ENCODE measurements around the gene PRKAG2.

PRKAG2 gene

DNA sequence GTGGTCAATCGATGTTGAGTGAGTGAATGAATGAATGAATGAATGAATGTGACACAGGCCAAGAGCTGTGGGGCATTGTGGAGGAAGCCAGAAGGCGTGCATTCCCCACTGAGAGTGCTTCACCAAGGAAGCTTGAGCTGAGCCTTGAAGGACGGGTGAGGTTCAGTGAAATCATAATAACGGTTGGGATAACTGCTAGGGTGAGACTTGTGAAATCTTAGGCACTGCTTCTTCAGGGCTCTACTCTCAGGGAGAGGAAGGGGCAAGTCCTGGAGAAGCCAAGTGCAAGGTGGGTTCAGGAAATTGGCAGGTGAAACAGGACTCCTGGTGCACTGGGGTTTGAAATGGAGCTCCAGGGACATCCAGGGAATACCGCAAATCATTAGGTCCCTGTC is 23.7 kb upstream of the PRKAG2 start:
- DNase-seq (ENCODE audit: low spot score): no peak

DNA sequence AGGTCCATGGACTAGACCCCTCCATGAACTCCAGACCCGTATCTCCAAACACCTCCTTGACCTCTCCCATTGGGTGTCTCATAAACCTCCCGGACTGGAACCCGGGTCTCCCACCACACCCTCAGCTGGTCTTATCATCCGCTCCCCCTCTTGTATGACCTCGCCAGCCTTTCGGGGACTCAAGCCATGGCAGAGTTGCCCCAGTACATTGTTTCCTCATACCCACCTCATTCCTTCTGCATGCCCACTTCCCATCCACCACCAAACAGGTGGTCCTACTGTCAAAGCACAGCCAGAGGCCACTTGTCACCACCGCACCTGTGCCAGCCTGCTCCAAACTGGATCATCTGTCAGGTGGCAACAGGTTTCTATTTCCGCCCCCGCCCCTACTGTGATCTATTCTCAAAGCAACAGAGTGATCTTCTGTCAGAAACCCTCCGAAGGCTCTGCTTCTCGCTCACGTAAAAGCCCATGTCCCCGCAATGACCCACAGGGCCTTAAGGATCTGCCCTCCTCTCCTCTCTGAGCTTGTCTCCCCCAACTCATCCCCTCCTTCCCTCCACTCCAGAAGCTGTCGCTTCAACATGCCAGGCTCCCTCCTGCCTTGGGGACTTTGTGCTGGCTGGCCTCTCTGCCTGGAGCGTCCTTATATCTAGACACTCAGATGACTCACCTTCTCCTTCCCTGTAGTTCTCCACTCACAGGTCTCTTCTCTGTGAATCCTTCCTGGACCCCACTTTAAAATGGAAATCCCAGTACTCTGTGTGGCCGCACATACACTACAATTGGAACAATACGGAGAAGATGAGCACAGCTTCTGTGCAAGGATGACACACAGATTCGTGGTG is 22.8 kb upstream of the PRKAG2 start:
- DNase-seq (ENCODE audit: low spot score): no peak

DNA sequence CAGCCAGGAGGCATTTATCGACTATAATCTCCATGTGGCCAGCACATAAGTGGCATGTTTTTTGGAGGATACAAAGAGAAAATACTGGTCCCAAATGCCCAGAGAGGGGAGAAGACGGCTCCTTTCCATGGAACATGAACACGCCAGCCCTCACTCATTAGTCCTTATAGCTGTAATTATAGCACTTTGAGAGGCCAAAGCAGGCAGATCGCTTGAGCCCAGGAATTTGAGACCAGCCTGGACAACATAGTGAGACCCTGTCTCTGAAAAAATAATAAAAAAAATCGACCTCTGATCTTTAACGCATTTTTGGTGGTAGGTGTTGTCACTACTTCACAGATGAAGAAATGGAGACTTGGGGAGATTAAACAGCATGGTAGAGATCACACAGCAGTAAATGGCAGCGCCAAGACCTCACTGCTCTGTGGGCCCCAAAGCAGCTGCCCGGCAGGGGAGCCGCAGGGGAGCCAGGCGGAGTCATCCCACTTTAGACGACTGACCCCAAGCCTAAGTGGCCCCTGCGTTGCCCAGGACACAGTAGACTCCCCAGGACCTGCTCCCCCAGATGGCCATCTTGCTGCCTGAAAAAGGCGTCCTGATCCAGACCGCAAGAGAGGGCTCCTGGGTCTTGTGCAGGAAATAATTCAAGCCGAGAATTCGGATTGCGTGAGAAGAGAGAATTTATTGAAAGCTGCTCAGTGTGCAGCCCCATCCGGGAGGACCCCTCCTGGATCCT is 21.2 kb upstream of the PRKAG2 start:
- no peak for DNase-seq (ENCODE audit: low spot score)

DNA sequence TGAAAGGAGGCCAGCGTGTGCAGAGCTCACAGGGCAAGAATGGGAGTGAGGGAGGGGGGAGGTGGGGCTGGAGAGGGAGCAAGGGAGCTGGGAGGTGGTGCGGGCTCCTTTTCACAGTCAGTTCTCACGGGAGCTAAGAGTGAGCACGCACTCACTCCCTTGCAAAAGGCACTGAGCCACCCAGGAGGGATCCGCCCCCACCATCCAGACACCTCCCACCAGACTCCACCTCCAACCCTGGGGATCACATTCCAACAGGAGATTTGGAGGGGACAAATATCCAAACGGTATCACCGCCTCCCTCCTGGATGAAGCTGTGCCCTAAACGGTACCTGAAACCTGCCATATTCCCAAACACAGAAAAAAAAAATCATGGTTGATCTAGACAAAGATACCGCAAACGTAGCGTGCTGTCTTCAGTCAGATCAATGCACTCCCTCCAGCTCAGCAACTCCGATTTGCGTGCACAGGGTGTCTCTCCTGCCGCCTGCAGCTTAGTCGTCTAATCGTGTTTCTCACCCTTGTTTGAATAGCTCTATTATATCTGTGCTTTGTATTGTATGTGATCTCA is 20.3 kb upstream of the PRKAG2 start:
- no peak for DNase-seq (ENCODE audit: low spot score)

DNA sequence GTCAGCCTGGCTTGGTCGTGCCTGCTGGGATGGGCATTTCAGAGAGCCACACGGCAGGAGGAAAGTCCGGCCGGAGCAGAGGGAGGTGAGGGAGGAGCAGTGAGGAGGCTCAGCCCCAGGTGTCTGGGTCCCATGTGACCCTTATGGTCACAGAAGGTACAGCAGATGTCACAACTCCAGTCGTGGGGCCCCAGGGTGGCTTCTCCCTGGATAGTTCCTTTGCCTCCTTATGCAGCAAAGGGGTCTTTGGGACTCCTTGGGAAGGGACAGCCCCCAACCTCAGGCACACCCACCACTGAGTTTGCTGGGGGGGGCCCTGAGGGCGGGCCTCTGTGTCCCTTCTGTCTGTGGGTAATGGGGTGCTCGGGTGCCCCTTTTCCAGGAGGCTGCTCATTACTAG is 19.6 kb upstream of the PRKAG2 start:
- no peak for DNase-seq (ENCODE audit: low spot score)

DNA sequence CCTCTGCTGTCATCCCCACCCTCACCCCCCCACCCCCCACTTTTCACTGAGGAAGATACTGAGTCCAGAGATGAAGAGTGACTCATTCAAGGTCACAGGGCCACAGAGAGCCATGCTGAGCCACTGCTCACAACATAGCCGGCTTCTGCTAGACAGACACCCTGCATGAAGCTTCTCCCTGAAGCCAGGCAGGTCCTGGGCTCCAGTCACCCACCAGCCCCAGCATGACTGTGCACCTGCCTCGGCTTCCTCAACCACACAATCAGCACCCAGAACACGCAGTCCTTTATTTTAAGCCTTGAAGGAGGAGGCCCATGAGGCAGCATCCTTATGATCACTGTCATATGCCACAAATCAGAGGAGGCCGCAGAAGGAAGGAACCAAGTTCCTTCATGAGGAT is 19.2 kb upstream of the PRKAG2 start:
- no peak for DNase-seq (ENCODE audit: low spot score)

DNA sequence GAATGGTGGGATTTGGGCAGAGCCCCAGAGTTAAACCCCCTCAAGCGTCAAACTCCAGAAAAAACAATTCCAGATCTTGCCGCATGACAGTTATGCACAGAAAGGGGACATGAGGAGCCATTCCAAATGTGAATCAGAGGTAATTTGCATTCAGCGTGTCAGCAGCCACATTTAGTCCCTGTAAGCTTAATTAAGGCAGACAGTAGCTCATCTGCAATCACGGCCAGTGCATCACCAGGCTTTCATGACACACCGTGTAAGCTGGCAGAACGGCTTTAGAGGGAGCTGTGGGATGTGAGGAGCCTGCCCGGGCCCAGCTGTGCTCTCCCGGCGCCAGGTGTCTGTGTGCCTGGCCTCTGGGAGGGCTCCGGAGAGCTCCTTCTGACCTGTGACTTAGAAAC is 18.7 kb upstream of the PRKAG2 start:
- no peak for DNase-seq (ENCODE audit: low spot score)

DNA sequence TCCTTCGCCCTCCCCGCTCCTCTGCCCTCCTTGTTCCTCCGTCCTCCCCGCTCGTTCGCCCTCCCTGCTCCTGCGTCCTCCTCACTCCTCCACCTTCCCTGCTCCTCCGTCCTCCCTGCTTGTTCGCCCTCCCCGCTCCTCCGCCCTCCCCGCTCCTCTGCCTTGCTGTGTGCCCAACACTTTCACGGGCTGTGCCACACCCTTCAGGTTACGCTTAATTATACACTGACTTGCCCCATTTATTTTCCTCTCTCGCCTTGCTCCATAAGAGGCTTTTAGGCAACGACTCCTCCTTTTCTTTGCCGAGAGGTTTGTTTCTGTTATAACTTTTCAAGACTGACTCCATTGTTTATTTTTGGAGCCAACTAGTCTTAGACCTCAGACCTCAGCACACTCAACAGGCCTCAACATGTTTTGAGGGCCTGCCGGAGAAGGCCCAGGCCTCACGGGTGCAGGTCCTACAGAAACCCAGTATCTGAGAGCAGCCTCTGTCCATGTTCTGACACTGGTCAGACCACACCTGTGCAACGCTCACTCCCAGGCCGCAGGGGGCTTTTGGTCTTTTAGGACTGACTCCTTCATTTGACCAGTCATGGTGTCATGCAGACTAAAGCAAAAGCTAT is 18.2 kb upstream of the PRKAG2 start:
- DNase-seq (ENCODE audit: low spot score): no peak

DNA sequence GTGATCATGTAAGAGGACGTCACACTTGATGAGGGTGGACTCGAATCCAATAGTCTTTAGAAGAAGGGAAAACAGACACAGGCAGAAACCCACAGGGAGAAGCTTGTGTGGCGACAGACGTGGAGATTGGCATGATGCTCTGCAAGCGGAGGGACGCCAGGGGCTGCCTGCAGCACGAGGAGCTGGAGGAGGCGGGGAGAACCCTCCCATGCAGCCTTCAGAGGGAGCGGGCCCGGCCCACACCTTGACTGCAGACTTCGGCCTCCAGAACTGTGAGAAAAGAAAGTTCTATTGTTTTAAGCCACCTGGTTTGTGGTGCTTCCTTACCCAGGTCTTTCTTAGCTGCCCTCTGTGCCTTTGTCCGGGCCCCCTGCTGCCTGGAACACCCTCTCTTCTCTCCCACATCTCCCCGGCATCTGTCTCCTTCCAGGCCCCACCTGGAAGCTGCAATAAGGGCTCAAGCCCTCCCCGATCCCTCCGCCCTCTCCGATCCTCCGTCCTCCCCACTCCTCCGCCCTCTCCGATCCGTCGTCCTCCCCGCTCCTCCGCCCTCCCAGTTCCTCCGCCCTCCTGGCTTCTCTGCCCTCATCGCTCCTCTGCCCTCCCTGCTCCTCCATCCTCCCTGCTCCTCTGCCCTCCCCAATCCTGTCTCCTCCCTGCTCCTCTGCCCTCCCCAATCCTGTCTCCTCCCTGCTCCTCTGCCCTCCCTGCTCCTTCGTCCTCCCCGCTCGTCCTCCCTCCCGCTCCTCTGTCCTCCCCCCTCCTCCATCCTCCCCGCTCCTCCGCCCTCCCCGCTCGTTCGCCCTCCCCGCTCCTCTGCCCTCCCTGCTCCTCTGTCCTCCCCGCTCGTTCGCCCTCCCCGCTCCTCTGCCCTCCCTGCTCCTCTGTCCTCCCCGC is 17.4 kb upstream of the PRKAG2 start:
- no peak for DNase-seq (ENCODE audit: low spot score)

DNA sequence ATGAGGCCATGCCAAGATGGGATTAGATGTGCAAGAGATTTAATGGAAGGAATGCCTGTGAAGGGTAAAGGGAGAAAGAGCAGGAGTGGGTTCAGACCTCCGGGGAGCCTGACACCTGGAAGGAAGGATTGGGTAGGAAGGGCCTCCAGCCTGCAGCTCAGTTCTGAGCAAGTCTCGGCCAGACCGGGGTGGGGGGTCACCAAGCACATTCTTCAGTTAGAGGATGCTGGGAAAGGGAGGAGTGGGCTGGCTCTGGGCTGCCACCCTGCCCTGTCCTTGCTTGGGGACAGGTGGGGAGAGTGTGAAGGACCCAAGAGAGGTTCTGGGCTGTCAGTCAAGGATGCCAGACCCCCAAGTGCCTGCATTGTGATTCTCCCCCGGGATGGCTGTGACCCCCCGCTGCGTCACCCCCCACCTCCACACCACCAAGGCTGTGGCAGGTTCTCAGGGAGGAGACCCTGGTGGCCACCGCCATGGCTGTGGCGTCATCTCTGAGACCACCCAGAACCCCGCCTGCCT is 16.5 kb upstream of the PRKAG2 start:
- no peak for DNase-seq (ENCODE audit: low spot score)

DNA sequence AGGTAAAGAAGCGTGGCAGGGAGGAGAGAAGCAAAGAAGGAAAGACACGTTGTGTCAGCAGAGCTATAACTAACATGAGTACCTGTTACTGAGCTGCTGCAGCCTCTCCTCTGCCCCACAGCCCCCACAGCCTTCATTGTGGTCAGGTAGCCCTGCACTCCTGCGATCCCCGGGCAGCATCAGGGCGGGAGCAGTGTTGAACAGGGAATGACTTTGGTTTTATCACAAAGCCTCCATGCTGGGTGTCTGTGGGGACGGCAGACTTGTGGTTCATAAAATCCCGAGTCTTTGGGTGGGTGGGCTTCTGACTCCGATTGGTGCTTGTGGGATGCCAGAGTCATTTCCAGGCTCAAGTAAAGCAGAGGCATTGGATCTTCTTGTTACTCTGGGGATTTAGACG is 14.8 kb upstream of the PRKAG2 start:
- peak; percentile 38 for DNase-seq (ENCODE audit: low spot score)

DNA sequence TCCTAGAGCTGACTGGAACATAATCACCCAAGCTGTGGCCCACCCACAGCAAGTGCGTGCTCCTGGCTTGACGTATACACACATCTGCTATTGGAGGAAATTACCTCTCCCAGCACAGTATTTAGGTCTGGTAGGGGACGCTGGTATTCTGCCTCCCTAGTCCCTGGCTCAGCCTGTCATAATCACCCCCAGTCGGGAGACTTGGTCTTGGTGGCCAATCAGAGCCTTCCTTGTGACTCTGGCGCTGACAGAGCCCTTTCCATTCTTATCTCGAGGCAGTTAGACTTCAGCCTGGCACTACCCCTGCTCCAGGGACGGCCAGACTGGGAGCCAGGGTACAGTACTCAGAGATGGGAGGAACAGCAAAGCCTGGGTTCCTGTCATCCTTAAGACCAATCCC is 14.3 kb upstream of the PRKAG2 start:
- DNase-seq (ENCODE audit: low spot score): peak; percentile 44

DNA sequence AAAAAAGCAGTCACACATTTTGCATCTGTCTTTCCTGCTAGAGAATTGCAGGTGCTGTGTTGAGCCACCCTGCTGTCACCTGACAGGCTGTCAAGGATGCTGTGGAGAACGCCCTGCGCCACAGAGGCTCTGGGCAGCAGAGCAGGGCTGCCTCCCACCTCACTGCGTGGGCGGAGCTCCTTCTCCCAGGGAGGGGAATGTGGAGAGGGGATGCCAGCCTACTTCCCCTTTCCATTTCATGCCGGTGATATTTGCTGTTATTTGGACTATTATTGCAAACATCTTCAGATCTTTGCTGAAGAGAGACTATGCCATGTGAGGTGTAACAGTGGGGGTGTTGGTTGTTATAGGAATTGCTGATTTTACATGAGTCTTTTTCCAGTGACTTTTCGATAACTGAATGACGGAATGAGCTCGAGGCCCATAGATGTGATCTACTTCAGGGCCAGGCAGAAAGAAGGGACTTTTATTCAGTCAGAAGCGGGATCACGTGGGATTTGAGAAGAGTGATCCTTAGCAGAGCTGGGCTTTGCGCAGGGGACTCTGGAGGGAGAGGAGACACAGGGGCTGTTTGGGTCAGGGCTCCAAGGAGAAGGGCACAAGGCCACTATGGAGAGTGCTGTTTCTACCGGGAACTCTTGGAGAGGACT is 13.6 kb upstream of the PRKAG2 start:
- DNase-seq (ENCODE audit: low spot score): peak; percentile 25

DNA sequence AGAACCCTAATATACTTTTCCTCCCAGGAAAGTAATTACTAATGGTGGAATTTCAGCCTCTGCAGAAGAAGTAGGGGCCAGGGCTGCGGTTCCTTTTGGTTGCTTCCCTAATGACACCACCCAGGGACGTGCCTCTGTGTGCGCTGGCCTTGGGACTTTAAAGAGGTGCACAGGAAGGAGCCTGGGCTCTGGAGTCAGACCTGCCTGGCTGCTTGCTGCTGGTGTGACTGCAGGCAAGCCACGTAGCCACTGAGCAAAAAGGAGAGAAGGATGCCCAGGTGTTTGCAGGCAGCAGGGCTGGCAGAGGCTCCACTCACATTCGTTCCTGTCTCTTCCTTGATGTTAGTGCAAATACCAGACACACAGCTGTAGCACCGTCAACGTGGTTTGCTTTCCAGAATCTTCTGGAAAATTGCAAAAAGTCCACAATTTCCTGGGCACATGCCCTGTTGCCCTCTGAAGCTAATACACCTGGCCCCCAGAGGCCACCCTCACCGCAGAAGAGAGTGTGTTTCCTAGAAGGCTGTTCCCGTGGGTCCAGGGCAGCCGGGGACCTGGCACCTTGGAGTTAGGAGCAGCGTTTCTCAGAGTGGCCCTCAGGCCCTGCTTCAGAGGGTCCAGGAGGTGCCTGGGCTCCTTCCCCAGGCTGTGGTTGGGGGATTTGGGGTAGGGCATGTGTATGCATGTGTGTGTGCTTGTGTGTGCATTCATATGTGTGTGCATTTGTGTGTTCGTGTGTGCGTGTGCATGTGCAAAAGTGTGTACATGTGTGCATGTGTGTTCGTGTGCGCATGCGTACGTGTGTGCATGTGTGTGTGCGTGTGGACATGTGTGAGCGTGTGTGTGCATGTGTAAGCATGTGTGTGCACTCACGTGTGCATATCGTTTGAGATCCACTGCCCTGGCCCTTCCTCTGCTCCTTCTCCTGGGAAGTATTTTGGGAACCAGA is 12.8 kb upstream of the PRKAG2 start:
- DNase-seq (ENCODE audit: low spot score): peak; percentile 41

DNA sequence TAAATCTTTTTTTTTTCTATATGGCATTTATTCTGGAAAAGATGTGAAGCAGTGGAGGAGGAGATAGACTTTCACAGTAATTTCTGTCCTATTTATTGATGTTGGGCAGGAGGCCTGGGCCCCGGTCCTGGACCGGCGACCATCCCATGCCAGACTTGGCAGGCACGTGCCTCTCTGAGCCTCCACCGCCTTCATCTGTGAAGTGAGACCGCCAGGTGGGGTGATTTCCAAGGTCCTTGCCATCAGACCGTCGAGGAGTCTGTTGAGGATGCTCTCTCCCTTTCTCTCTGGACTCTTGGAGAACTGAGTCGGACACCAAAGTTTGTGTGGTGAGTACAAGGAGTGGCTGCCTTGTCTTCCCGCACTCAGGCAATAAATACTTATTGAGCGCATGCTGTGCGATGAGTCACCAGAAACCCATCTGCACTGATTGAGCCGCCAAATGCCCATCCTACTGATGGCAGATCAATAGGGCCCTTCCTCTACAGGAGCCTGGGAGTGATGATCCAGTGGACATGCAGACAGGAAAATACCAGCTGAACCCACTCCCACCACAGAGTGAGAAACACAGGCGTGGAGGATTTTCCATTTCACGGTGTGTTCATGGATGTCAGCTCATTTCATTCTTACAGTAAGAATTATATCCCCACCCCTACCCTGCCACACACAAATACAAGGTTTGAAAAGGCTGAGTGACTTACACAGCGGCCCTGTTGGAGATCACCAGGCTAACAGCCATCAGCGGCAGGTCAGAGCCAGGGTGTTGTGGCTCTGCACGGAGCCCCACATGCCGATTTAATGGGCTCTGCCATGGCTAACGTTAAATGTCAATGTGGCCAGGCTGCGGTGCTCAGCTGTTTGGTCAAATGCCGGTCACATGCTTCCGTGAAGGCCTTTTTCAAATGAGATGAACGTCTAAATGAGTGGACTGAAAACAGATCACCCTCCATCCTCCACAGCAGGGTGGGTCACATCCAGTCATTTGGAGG is 11.5 kb upstream of the PRKAG2 start:
- DNase-seq (ENCODE audit: low spot score): no peak

DNA sequence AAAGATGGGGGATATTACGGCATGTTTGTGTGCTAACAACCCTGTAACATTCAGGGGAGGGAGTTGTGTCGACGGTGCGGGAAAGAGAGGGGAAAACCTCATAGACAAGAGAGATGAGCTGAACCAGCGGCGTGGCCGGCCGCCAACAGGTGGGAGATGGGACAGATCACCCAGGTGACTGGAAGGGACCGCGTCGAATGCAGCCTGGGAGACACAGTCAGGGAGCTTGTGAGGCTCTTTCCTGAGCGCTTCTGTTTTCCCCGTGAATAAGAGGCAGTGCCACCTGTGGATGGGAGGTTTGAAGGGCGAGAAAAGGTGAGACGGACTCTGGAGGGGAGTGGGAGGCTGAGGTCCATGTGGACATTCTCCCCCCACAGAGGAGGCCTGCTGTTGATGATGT is 9.9 kb upstream of the PRKAG2 start:
- DNase-seq (ENCODE audit: low spot score): no peak

DNA sequence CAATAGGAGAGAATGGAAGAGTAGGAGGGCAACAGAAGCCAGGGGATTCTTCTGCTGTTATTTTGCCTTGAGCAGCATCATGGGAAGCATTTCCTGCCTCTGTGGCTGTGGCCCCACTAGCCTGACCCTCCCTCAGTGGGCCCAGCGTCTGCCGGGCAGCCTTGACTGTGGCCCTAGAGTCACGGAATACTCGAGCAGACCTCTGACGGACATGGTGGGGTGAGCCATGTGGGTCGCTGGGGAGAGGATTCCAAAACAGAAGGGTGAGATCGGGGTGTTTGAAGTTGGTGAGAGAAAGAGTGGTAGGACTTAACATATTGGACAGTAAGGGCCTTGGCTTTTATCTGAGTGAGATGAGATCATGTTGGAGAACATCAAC is 8.3 kb upstream of the PRKAG2 start:
- no peak for DNase-seq (ENCODE audit: low spot score)

DNA sequence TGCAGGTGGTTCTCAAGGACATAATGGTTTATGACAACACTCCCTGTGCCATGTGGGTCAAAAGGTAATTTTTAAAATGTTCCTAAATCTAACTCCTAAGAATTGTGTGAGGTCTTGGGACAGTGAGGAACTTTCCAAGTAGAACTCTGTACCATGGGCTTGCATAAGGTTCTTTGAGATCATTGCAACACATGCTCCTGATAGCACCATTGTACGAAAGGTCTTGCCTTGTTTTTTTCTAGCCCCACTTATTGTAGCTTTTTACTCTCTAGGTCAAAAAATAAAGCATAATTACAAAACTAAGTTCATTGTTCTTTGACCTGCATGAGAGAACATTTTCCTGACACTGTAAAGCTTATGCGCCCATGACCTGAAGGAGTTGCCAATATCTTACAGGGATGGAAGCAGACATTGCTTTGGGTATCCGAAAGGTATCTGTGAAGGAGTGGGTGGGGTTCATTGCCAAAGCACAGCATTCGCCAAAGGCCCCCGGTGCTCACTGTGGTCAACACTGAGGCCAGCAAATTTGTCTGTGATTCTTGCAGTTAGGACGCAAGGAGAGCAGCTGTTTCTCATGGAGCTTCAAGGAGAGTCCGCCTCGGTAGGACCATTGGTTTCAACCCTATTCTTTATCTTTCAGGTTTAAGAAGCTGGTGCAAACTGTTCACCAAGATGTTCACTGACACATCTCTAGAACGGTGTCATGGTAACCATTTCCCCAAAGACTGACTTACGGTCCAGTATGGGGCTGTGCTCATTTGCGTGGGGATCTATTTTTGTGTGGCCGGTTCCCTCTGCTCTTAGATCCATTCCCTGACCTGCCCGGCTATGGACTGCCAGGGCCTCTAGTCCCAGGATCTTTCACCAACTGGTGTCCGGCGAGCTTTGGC is 7.6 kb upstream of the PRKAG2 start:
- no peak for DNase-seq (ENCODE audit: low spot score)

Measured in ecto neural progenitor cell (in vitro differentiated cells).